SK-N-SH (cell line): Measurements from ENCODE around the gene IMPA2. TPM values are rescaled to one million over a fixed set of nuclear protein-coding genes. Genes with fewer than 3 reads are reported as not detected.

Source experiments
- CTCF ChIA-PET: fragments of 300-600, 350-600 bp; formaldehyde crosslinking; extraction: SDS; loops from one replicate; lab custom pipeline; 2021; lab: Yijun Ruan, JAX
- POLR2A ChIA-PET: fragments of 350-600 bp; sonication (Branson Sonifier 250); formaldehyde crosslinking; extraction: SDS; loops from one replicate; lab custom pipeline; 2020; ENCODE audit warnings: antibody characterized with exemption, inconsistent platforms; lab: Yijun Ruan, JAX
- DNase-seq: peaks from one replicate; pipeline ENCODE4 v3.0.0; 2012
- H2AFZ ChIP-seq: fragments of 200-600 bp; sonication (generic); 2 replicates; pipeline ENCODE4 v1.8.1; 2016; ENCODE audit warnings: antibody characterized with exemption, mild to moderate bottlenecking, low read depth
- H3F3A ChIP-seq: fragments of 200-600 bp; sonication (generic); replicated peaks from 2 replicates; pipeline ENCODE3; 2016; ENCODE audit warnings: antibody characterized with exemption, mild to moderate bottlenecking; ENCODE audit not compliant: insufficient read depth
- H3K27ac ChIP-seq, 2 experiments: fragments of 200-500 bp in 1 of 2; fragments of 200-600 bp in 1 of 2; sonication (Bioruptor generic) in 1 of 2; sonication (generic), shearing (Covaris generic) in 1 of 2; 2 replicates each; pipeline versions ENCODE4 v1.5.1 to v1.6.1; 2014 to 2016; ENCODE audit warnings: low read depth in 2 of 2, inconsistent platforms in 1 of 2, low read length in 1 of 2, mild to moderate bottlenecking in 1 of 2, mixed read lengths in 1 of 2
- H3K27me3 ChIP-seq: fragments of 200-600 bp; sonication (generic), shearing (Covaris generic); 2 replicates; pipeline ENCODE4 v1.6.1; 2016; ENCODE audit warnings: mixed run types; ENCODE audit not compliant: insufficient read depth
- H3K36me3 ChIP-seq, 2 experiments: fragments of 200-500 bp in 1 of 2; fragments of 200-600 bp in 1 of 2; sonication (Bioruptor generic) in 1 of 2; sonication (generic) in 1 of 2; replicated peaks in 1 of 2; 2 replicates each; pipeline versions ENCODE3 to v1.5.1; 2014 to 2016; ENCODE audit warnings: low read length in 1 of 2, mild to moderate bottlenecking in 1 of 2; ENCODE audit not compliant: insufficient read depth in 2 of 2, control insufficient read depth in 1 of 2
- H3K4me1 ChIP-seq, 2 experiments: fragments of 200-500 bp in 1 of 2; fragments of 200-600 bp in 1 of 2; sonication (Bioruptor generic) in 1 of 2; sonication (generic), shearing (Covaris generic) in 1 of 2; 2 replicates each; pipeline versions ENCODE4 v1.5.1 to v1.6.1; 2014 to 2016; ENCODE audit warnings: low read depth in 1 of 2, low read length in 1 of 2, mixed run types in 1 of 2; ENCODE audit not compliant: insufficient read depth in 2 of 2, control insufficient read depth in 1 of 2
- H3K4me2 ChIP-seq: fragments of 200-600 bp; sonication (generic), shearing (Covaris generic); 2 replicates; pipeline ENCODE4 v1.6.1; 2017; ENCODE audit warnings: mixed run types
- H3K4me3 ChIP-seq, 2 experiments: fragments of 200-500 bp in 1 of 2; fragments of 200-600 bp in 1 of 2; sonication (Bioruptor generic) in 1 of 2; sonication (generic), shearing (Covaris generic) in 1 of 2; 2 replicates each; pipeline versions ENCODE4 v1.5.1 to v1.8.1; 2014 to 2016; ENCODE audit warnings: low read depth in 2 of 2, inconsistent platforms in 1 of 2, low read length in 1 of 2, mild to moderate bottlenecking in 1 of 2, mixed read lengths in 1 of 2, moderate library complexity in 1 of 2
- H3K79me2 ChIP-seq: fragments of 200-600 bp; sonication (generic); 2 replicates; pipeline ENCODE4 v1.8.1; 2017; ENCODE audit warnings: mild to moderate bottlenecking; ENCODE audit not compliant: insufficient read depth
- H3K9ac ChIP-seq: fragments of 200-600 bp; sonication (generic); 2 replicates; pipeline ENCODE4 v1.6.1; 2017; ENCODE audit warnings: mixed run types
- H3K9me2 ChIP-seq: fragments of 200-600 bp; sonication (generic); 2 replicates; pipeline ENCODE4 v1.6.1; 2017; ENCODE audit warnings: mixed run types
- H3K9me3 ChIP-seq: fragments of 200-600 bp; sonication (generic); 2 replicates; pipeline ENCODE4 v1.6.1; 2017; ENCODE audit warnings: mixed run types, mild to moderate bottlenecking, moderate library complexity
- H4K20me1 ChIP-seq: fragments of 200-600 bp; sonication (generic); 2 replicates; pipeline ENCODE4 v1.6.1; 2017; ENCODE audit warnings: mild to moderate bottlenecking, mixed run types; ENCODE audit not compliant: insufficient read depth
- CHD2 ChIP-seq: fragments of 150-350 bp; IDR thresholded peaks from 2 replicates; pipeline ENCODE4 v1.6.1; 2018; ENCODE audit warnings: low read length; ENCODE audit not compliant: partially characterized antibody
- EP300 ChIP-seq, 2 experiments: IDR thresholded peaks; 2 replicates each; pipeline versions ENCODE4 v1.4.0 to v1.6.1; 2012; ENCODE audit warnings: borderline replicate concordance in 1 of 2, low read depth in 1 of 2, low read length in 1 of 2
- FOXJ3 ChIP-seq: sonication (generic); formaldehyde crosslinking; IDR thresholded peaks from 2 replicates; pipeline ENCODE4 v1.5.1; 2020; ENCODE audit warnings: mild to moderate bottlenecking, missing genetic modification reagents
- GABPA ChIP-seq: IDR thresholded peaks from 2 replicates; pipeline ENCODE4 v1.4.0; 2012; ENCODE audit warnings: low read depth, mild to moderate bottlenecking
- MEF2A ChIP-seq: IDR thresholded peaks from 2 replicates; pipeline ENCODE4 v1.4.0; 2012; ENCODE audit warnings: low read depth, borderline replicate concordance
- MXI1 ChIP-seq: IDR thresholded peaks from 2 replicates; pipeline ENCODE4 v1.6.1; 2012; ENCODE audit warnings: mild to moderate bottlenecking, low read depth, low read length, improper control_type of control experiment
- NRF1 ChIP-seq: IDR thresholded peaks from 2 replicates; pipeline ENCODE4 v1.6.1; 2012; ENCODE audit warnings: low read depth, mild to moderate bottlenecking, low read length
- RAD21 ChIP-seq: IDR thresholded peaks from 2 replicates; pipeline ENCODE4 v1.6.1; 2012; ENCODE audit warnings: mild to moderate bottlenecking, low read length
- RFX5 ChIP-seq: IDR thresholded peaks from 2 replicates; pipeline ENCODE4 v1.6.1; 2012; ENCODE audit warnings: mild to moderate bottlenecking, improper control_type of control experiment, low read length
- SIN3A ChIP-seq: IDR thresholded peaks from 2 replicates; pipeline ENCODE4 v1.6.1; 2012; ENCODE audit warnings: low read depth, mild to moderate bottlenecking, low read length, moderate library complexity, borderline replicate concordance
- SMC3 ChIP-seq: IDR thresholded peaks from 2 replicates; pipeline ENCODE4 v1.6.1; 2012; ENCODE audit warnings: low read depth, low read length, improper control_type of control experiment
- TAF1 ChIP-seq: IDR thresholded peaks from 2 replicates; pipeline ENCODE4 v1.6.1; 2012; ENCODE audit warnings: low read depth, mild to moderate bottlenecking, low read length, moderate library complexity, borderline replicate concordance
- TCF12 ChIP-seq: IDR thresholded peaks from 2 replicates; pipeline ENCODE4 v1.4.0; 2012
- TEAD4 ChIP-seq: IDR thresholded peaks from 2 replicates; pipeline ENCODE4 v1.4.0; 2012; ENCODE audit warnings: mild to moderate bottlenecking, borderline replicate concordance; ENCODE audit not compliant: insufficient read depth
- WGBS: methylation state at CpG from one replicate; pipeline ENCODE4 v1.1.6; 2017; ENCODE audit warnings: low lambda C conversion rate; 5-methylcytosine and 5-hydroxymethylcytosine counted together
- polyA plus RNA-seq, 3 experiments: library from polyadenylated mRNA; depleted of rRNA; stranded (reverse); fragments of >200 nt; gene quantifications; 2 replicates each; pipeline ENCODE4 v1.2.3, GENCODE V29; 2012
- TF ChIP-seq, protein P1 (sequence below): fragments of 150-350 bp; IDR thresholded peaks from 2 replicates; pipeline ENCODE4 v1.6.1; 2016; ENCODE audit warnings: mild to moderate bottlenecking, low read depth, low read length
- TF ChIP-seq, protein P2 (sequence below): IDR thresholded peaks from 2 replicates; pipeline ENCODE4 v1.6.1; 2012; ENCODE audit warnings: mild to moderate bottlenecking, low read depth, low read length, moderate library complexity
- TF ChIP-seq, protein P3 (sequence below): IDR thresholded peaks from 2 replicates; pipeline ENCODE4 v1.4.0; 2012; ENCODE audit warnings: low read depth, borderline replicate concordance

IMPA2 gene
- polyA plus RNA-seq, 1 of the 3 experiments (the other 2 are of a cell fraction): 0.18 TPM

- Histone ChIP-seq H3K9me2 (no peaks in the 10 kb centered on the region), H3K4me2 (no peak overlapping the region), H3K27ac (no peak overlapping the region), H3K9me3 (no peaks in the 10 kb centered on the region), H3K9ac (no peak overlapping the region), H3F3A (no peaks in the 10 kb centered on the region), H3K79me2 (no peaks in the 10 kb centered on the region), H4K20me1 (no peaks in the 10 kb centered on the region), H3K27me3 (peaks cover 90% of the 10 kb centered on the region), H3K36me3 (no peaks in the 10 kb centered on the region)
- 22% methylated on average over 13 of the region's 14 CpGs for WGBS
- ChIA-PET CTCF (interaction anchor here (1.1 kb wide), 1 partner anchor 9 kb away, joined by 4 read pairs; no protein-coding TSS in a partner anchor), POLR2A (no interaction called here)
- no peak for TF ChIP-seq TEAD4
- no peak for TF ChIP-seq SIN3A
- no peak for TF ChIP-seq NRF1
- no peak for TF ChIP-seq SMC3
- no peak for TF ChIP-seq RFX5
- TF ChIP-seq GABPA: no peak
- TF ChIP-seq MEF2A: no peak
- TF ChIP-seq TAF1: no peak
- no peak for TF ChIP-seq RAD21
- TF ChIP-seq MXI1: no peak
- no peak for TF ChIP-seq TCF12
- no peak for TF ChIP-seq FOXJ3 (CRISPR knock-in tag)
- no peak for TF ChIP-seq CHD2
- no peak for TF ChIP-seq EP300 (IDR thresholded peaks at IDR 0.05; ENCODE audit: borderline replicate concordance in 1 of 2, low read depth in 1 of 2, low read length in 1 of 2)
- TF ChIP-seq, protein P1, sequence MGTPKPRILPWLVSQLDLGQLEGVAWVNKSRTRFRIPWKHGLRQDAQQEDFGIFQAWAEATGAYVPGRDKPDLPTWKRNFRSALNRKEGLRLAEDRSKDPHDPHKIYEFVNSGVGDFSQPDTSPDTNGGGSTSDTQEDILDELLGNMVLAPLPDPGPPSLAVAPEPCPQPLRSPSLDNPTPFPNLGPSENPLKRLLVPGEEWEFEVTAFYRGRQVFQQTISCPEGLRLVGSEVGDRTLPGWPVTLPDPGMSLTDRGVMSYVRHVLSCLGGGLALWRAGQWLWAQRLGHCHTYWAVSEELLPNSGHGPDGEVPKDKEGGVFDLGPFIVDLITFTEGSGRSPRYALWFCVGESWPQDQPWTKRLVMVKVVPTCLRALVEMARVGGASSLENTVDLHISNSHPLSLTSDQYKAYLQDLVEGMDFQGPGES: no peak
- TF ChIP-seq, protein P2, sequence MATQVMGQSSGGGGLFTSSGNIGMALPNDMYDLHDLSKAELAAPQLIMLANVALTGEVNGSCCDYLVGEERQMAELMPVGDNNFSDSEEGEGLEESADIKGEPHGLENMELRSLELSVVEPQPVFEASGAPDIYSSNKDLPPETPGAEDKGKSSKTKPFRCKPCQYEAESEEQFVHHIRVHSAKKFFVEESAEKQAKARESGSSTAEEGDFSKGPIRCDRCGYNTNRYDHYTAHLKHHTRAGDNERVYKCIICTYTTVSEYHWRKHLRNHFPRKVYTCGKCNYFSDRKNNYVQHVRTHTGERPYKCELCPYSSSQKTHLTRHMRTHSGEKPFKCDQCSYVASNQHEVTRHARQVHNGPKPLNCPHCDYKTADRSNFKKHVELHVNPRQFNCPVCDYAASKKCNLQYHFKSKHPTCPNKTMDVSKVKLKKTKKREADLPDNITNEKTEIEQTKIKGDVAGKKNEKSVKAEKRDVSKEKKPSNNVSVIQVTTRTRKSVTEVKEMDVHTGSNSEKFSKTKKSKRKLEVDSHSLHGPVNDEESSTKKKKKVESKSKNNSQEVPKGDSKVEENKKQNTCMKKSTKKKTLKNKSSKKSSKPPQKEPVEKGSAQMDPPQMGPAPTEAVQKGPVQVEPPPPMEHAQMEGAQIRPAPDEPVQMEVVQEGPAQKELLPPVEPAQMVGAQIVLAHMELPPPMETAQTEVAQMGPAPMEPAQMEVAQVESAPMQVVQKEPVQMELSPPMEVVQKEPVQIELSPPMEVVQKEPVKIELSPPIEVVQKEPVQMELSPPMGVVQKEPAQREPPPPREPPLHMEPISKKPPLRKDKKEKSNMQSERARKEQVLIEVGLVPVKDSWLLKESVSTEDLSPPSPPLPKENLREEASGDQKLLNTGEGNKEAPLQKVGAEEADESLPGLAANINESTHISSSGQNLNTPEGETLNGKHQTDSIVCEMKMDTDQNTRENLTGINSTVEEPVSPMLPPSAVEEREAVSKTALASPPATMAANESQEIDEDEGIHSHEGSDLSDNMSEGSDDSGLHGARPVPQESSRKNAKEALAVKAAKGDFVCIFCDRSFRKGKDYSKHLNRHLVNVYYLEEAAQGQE: no peak
- TF ChIP-seq, protein P3, sequence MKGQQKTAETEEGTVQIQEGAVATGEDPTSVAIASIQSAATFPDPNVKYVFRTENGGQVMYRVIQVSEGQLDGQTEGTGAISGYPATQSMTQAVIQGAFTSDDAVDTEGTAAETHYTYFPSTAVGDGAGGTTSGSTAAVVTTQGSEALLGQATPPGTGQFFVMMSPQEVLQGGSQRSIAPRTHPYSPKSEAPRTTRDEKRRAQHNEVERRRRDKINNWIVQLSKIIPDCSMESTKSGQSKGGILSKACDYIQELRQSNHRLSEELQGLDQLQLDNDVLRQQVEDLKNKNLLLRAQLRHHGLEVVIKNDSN: no peak
- TF ChIP-seq, all 33 proteins: peak for 0
- no peak overlapping the region for H2AFZ ChIP-seq
- DNase-seq: no peak
- H3K4me1 ChIP-seq: no peaks in the 10 kb centered on the region
- no peak overlapping the region for H3K4me3 ChIP-seq
Measured at GRCh38 chr18:12010187-12010802, 29.0 kb downstream of the IMPA2 start.
